Measurements from ENCODE around the gene LARP4B.

The LARP4B gene

GRCh38 chr10:865924-866576 lies 65.5 kb downstream of the LARP4B start:
- no peak for DNase-seq

- DNase-seq, result no peak
Measured at GRCh38 chr10:865257-865656, 66.2 kb downstream of the LARP4B start.

GRCh38 chr10:860519-860918 lies 71.0 kb downstream of the LARP4B start:
- DNase-seq, result no peak

- no peak for DNase-seq
Measured at GRCh38 chr10:856416-857157, 74.9 kb downstream of the LARP4B start.

GRCh38 chr10:855671-856070 lies 75.8 kb downstream of the LARP4B start:
- DNase-seq, result no peak

GRCh38 chr10:855079-855478 lies 76.4 kb downstream of the LARP4B start:
- DNase-seq, result no peak

DNA sequence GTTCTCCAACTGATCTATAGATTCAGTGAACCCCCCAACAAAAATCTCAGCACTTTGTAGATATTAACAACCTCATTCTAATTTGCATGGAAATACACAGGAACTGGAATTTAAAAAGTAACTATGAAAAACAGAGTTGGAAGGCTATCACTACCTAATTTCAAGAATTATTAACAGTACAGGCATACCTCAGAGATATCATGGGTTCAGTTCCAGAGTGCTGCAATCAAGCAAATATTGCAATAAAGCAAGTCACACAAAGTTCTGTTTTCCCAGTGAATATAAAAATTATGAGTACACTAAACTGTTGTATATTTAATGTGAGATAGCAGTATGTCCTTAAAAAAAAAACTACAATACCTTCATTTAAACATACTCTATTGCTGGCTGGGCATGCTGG lies 78.5 kb downstream of the LARP4B start:
- DNase-seq, result no peak

DNA sequence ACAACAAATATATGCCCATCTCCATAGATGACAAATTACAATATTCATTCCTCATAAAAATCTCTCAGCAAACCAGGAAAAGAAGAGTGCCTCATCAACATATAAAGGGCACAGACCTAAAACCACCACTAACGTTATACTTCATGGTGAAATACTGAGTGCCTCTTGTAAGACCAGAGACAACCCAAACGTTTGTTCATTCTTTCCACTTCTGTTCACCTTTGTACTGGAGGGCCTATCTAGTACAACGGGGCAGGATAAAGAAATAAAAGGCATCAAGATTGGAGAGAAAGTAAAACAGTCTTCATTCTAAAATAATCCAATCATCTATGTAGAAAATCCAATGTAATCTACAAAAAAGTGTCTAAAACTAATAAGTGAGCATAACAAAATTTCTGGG lies 79.1 kb downstream of the LARP4B start:
- DNase-seq, result no peak

DNA sequence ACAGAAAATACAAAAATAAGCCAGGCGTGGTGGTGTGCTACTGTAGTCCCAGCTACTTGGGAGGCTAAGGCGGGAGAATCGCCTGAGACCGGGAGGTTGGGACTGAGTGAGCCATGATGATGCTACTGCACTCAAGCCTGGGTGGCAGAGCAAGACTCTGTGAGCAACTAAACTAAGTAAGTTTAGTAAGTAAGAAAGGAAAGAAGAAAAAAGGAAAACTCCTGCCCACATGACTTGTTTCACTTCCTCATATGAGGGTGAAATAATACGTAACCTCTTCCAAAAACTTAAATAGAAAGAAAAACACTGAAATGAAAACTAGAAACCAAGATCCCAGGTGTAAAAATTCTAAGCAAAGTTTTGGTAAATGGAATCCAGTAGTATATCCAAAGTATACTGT lies 79.6 kb downstream of the LARP4B start:
- DNase-seq, result no peak

DNA sequence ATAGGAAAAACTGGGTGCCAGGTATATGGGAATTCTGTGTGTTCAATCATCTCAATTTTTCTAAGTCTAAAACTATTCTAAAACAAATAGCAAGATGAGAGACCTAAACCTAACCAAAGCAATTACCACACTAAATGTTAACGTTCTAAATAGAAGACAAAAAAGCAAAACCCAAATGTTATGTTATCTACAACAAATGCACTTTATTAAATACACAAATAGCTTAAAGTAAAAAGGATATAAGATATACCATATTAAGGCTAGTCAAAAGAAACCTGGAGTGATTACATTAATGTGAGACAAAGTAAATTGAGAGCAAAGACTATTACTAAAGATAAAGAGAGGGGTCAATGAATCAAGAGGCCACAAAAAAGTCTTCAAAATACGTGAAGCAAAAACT lies 81.4 kb downstream of the LARP4B start:
- no peak for DNase-seq

GRCh38 chr10:847868-848267 lies 83.6 kb downstream of the LARP4B start:
- DNase-seq, result no peak

DNA sequence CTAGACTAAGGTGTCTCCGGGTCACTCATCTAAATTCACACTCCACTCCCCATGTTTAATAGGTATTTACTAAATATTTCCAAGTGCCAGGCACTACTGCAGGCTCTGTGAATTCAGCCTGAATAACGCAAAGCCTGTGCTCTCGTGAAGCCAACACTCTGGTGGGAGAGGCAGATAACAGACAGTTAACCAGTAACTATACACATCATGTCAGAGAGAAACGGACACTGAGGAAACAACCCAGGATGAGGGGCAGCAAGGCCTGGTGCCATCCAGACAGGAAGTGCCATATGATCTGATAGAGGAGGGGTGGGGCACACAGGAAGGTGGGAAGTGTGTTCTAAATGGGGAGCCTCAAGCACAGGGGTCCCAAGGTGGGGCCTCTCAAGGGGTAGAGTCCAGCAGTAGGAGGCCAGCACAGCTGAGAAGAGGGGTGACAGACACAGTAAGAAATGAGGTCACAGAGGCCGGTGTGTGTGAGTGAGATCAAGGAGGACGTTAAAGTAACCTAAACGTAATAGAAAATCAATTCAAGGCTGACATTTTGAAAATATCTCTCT lies 85.3 kb downstream of the LARP4B start:
- no peak for DNase-seq

- no peak for DNase-seq
Measured at GRCh38 chr10:845526-845925, 86.0 kb downstream of the LARP4B start.

DNA sequence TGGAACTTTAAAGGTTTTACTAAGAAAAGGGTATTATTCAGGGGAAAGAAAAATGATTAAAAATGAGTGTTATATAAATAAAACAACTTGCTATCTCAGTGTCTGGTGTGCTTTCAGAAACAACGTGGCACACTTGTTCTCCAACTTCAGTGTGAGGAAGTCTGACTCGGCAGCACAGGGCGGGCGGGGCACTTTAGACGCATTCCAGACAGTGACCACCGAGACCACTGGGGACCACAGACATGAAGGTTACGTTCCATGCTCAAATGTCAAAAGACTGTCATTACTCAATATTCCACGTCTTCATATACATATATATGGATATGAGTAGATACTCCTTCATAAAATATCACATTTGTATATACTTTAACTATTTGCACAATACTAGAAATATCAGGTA lies 87.0 kb downstream of the LARP4B start:
- no peak for DNase-seq

DNA sequence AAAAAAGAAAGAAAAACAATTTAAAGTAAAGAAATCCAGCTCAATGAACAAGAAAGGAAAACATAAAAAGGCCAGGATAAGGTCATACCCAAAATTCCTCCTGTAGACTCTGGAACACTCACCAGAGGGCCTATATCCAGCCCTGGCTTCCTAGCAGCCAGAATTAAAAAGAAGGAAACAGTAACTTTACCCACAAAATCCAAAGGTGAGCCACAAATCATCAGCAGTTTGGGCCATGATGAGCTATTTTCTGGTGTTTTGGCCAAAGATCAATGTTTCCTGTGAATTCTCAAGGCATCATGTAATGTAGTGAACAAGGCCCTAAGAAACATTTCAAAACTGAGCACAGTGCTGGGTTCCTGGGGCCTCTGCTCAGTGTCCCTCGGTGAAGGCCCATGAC lies 87.8 kb downstream of the LARP4B start:
- no peak for DNase-seq

GRCh38 chr10:842795-843194 lies 88.7 kb downstream of the LARP4B start:
- DNase-seq, result no peak

- DNase-seq, result no peak
Measured at GRCh38 chr10:841535-841934, 90.0 kb downstream of the LARP4B start.

DNA sequence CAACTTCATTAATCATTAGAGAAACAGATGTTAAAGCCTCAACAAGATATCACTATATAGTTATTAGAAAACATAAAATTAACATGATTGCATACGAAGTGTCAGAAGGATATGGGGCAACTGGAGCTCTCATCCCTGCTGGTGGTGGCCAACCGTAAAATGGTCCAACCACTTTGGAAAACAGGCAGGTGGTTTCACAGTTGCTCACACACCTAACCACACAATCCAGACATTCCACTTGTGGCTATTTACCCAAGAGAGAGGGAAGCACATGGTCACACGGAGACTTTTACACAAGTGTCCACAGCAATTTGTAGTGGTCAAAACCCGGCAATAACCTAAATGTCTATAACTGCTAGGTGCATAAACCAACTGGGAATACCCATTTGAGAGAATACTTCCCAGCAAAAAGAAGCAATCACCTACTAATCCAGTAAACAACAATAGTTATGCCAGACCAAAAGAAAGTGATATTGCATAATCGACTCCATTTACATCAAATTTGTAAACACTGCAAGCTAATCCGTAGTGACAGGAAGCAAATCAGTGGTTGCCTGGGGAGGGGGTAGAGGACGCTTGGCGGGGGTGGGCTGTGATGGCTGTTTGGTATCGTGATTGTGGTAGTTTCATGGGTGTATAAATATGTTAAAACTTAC lies 91.8 kb downstream of the LARP4B start:
- no peak for DNase-seq

GRCh38 chr10:836782-837181 lies 94.7 kb downstream of the LARP4B start:
- DNase-seq, result no peak

DNA sequence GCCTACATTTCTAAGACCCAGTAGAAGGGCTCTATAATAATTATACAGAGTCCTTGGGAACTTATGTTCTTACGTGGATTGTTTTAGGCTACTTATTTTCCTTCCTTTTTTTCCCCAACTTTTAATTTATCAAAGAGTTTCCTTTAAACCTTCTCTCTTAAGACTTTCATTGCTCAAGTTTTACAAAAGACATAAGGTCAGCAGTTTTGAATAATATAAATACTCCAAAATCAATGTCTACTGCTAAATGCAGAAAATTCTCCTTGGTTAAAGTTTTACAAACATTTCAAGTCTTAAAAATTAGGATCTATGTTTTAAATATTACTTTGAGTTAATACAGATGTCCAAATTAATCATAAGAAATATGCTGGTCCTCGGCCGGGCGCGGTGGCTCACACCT lies 97.0 kb downstream of the LARP4B start:
- DNase-seq, result no peak

DNA sequence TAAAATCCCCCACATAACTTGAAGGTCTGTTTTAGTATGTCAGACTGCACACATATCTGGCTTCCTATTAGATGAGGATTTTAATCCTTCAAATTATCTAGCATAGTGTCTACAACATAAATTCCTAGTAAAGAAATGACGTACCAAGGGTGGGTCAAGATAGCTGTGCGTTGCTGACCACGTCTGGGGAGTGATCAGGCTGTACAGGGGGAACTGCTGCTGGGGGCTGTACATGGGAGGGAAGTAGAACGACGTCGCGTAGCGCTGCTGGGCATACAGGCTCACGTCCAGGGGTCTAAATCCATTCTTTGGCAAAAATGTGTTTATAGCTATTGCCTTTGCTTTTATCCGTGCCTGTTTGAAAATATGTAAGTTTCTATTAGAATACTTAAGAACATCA lies 102.3 kb downstream of the LARP4B start:
- DNase-seq, result no peak

GRCh38 chr10:828191-828590 lies 103.3 kb downstream of the LARP4B start:
- DNase-seq, result no peak

- DNase-seq, result no peak
Measured at GRCh38 chr10:824946-825345, 106.6 kb downstream of the LARP4B start.

DNA sequence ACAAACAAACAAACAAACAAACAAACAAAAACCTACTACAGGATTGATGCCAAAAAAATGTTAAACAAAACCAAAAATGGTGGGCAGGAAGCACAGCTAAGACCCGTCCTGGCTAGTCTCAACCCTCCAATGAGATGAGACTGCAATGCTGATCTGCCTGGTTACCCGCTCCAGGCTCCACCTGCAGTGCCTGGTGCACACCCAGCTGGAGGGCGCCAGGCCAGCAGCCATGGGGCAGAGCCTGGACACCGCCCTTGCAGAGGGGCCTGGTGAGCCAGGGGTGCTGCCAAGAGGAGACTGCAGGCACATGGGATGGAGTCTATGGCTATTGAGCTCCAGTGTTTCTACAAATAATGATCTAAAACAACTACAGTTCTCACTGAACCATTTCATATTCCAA lies 107.0 kb downstream of the LARP4B start:
- DNase-seq, result no peak
